ENCODE results near the gene MRPS11.

Gene MRPS11

GRCh38 chr15:88484682-88485331 is 17.3 kb downstream of the MRPS11 start:
- TF ChIP-seq TAF1 (IDR thresholded peaks at IDR 0.05; ENCODE audit: borderline replicate concordance, insufficient read depth, low read length) (no peak), SIN3A (IDR thresholded peaks at IDR 0.05; ENCODE audit: borderline replicate concordance, insufficient read depth, low read length) (no peak), POLR2AphosphoS5 (IDR thresholded peaks at IDR 0.05; ENCODE audit: low read depth, low read length) (no peak), REST (IDR thresholded peaks at IDR 0.05; ENCODE audit: insufficient read depth in 1 of 2, low read depth in 2 of 2, low read length in 2 of 2) (no peak), FOXP2 (optimal IDR thresholded peaks at IDR 0.05; ENCODE audit: borderline replicate concordance, extremely low read depth, extremely low read length, insufficient read depth) (no peak)

GRCh38 chr15:88487178-88487795 is 19.8 kb downstream of the MRPS11 start:
- TF ChIP-seq TAF1 (IDR thresholded peaks at IDR 0.05; ENCODE audit: borderline replicate concordance, insufficient read depth, low read length) (no peak), POLR2AphosphoS5 (IDR thresholded peaks at IDR 0.05; ENCODE audit: low read depth, low read length) (no peak), REST (IDR thresholded peaks at IDR 0.05; ENCODE audit: insufficient read depth in 1 of 2, low read depth in 2 of 2, low read length in 2 of 2) (no peak), FOXP2 (optimal IDR thresholded peaks at IDR 0.05; ENCODE audit: borderline replicate concordance, extremely low read depth, extremely low read length, insufficient read depth) (no peak), SIN3A (IDR thresholded peaks at IDR 0.05; ENCODE audit: borderline replicate concordance, insufficient read depth, low read length) (no peak)

GRCh38 chr15:88487796-88488523 is 20.5 kb downstream of the MRPS11 start:
- no peak for TF ChIP-seq FOXP2 (optimal IDR thresholded peaks at IDR 0.05; ENCODE audit: borderline replicate concordance, extremely low read depth, extremely low read length, insufficient read depth)
- TF ChIP-seq SIN3A (IDR thresholded peaks at IDR 0.05; ENCODE audit: borderline replicate concordance, insufficient read depth, low read length): no peak
- TF ChIP-seq REST (IDR thresholded peaks at IDR 0.05; ENCODE audit: insufficient read depth in 1 of 2, low read depth in 2 of 2, low read length in 2 of 2): no peak
- no peak for TF ChIP-seq POLR2AphosphoS5 (IDR thresholded peaks at IDR 0.05; ENCODE audit: low read depth, low read length)
- TF ChIP-seq TAF1 (IDR thresholded peaks at IDR 0.05; ENCODE audit: borderline replicate concordance, insufficient read depth, low read length): no peak

GRCh38 chr15:88489321-88489720 is 21.8 kb downstream of the MRPS11 start:
- TF ChIP-seq TAF1 (IDR thresholded peaks at IDR 0.05; ENCODE audit: borderline replicate concordance, insufficient read depth, low read length) (no peak), SIN3A (IDR thresholded peaks at IDR 0.05; ENCODE audit: borderline replicate concordance, insufficient read depth, low read length) (no peak), REST (IDR thresholded peaks at IDR 0.05; ENCODE audit: insufficient read depth in 1 of 2, low read depth in 2 of 2, low read length in 2 of 2) (peak; percentile 58 to 82; a peak in 3 of 4 replicates)
